ENCODE data around the gene CYP2A7. TPM values are rescaled to one million over a fixed set of nuclear protein-coding genes. Genes with fewer than 3 reads are reported as not detected.
"Not testable (repeated sequence)": the region's sequence is repeated elsewhere in the genome, so short reads cannot be mapped to it uniquely, and the experiment has no call there.

CYP2A7 gene
- total and polyA plus RNA-seq, 2 of the 8 experiments (the other 6 are each of a cell fraction or from before 2014, with no cell fraction given), result 0.23 TPM; not detected in 1

DNA sequence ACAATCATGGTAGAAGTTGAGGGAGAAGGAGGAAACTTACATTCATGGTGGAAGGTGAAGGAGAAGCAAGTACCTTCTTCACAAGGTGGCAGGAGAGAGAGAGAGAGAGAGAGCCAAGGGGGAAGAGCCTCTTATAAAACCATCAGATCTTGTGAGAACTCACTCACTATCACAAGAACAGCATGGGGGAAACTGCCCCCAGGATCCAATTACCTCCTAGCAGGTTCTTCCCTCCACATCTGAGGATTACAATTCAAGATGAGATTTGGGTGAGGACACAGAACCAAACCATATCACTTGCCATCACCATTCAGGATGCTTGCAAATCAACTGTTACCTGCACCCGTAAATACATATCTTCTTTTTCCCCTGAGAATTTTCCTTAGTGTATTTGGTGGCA is 44.2 kb upstream of the CYP2A7 start:
- H4K5ac ChIP-seq (ENCODE audit: insufficient read length, low read depth, low read length); H4K20me1 ChIP-seq (replicated peaks in 1 of 2; ENCODE audit: control insufficient read depth in 1 of 2, insufficient read depth in 2 of 2, low read length in 2 of 2); H3K18ac ChIP-seq (ENCODE audit: extremely low read depth, low read length); H2BK15ac ChIP-seq (ENCODE audit: low read length); H3K79me1 ChIP-seq (ENCODE audit: low read depth, low read length); H3K23me2 ChIP-seq (ENCODE audit: low read depth, low read length); H2BK20ac ChIP-seq (ENCODE audit: low read length); H3K27ac ChIP-seq (ENCODE audit: low read depth, low read length); H3K27me3 ChIP-seq (replicated peaks in 1 of 4; ENCODE audit: control insufficient read depth in 3 of 4, extremely low read depth in 1 of 4, insufficient read depth in 3 of 4, low read length in 3 of 4); H2BK5ac ChIP-seq (ENCODE audit: low read depth, low read length); DNase-seq (ENCODE audit: low read depth in 1 of 2, low spot score in 2 of 2); H3K9ac ChIP-seq (replicated peaks in 1 of 4; ENCODE audit: extremely low read depth in 1 of 4, low read depth in 3 of 4, low read length in 3 of 4); H2AFZ ChIP-seq (ENCODE audit: low read length); H3K36me3 ChIP-seq (ENCODE audit: control insufficient read depth in 2 of 4, insufficient read depth in 4 of 4, low read length in 3 of 4); H3K23ac ChIP-seq (ENCODE audit: insufficient read length); H3K4me3 ChIP-seq (ENCODE audit: extremely low read depth in 1 of 4, insufficient read depth in 2 of 4, low read depth in 3 of 4, low read length in 4 of 4); H3K56ac ChIP-seq (replicated peaks; ENCODE audit: insufficient read length, low read depth, low read length); H3K79me2 ChIP-seq (ENCODE audit: control insufficient read depth in 1 of 2, insufficient read depth in 2 of 2, low read length in 2 of 2); H3K14ac ChIP-seq (ENCODE audit: insufficient read length); H3K9me3 ChIP-seq (ENCODE audit: insufficient read depth in 2 of 2, low read depth in 1 of 2, low read length in 1 of 2); POLR2A ChIA-PET (ENCODE audit: partially characterized antibody); H2BK120ac ChIP-seq (replicated peaks; ENCODE audit: low read depth, low read length); H2AK5ac ChIP-seq (ENCODE audit: low read depth, low read length); H4K91ac ChIP-seq (replicated peaks; ENCODE audit: insufficient read length, low read length); FAIRE-seq; H4K8ac ChIP-seq (ENCODE audit: extremely low read depth, insufficient read depth, low read length); H3K4me1 ChIP-seq (replicated peaks in 1 of 4; ENCODE audit: control insufficient read depth in 3 of 4, insufficient read depth in 4 of 4, low read length in 3 of 4); H3K4ac ChIP-seq (replicated peaks; ENCODE audit: insufficient read length, low read depth, low read length); H2BK12ac ChIP-seq (ENCODE audit: low read depth, low read length); H3K4me2 ChIP-seq (ENCODE audit: insufficient read depth in 1 of 2, low read depth in 2 of 2, low read length in 2 of 2): not testable (repeated sequence)
- CTCF ChIA-PET (ENCODE audit: partially characterized antibody), result interaction anchor here (0.5 to 0.6 kb wide), 2 partner anchors 11 to 377 kb away, joined by 3 read pairs; no protein-coding TSS in a partner anchor
- 86% methylated on average over 1 of the region's 1 CpG; no CpG with 5 or more reads in 1 of the 2 experiments for WGBS, 2 experiments (ENCODE audit: extremely low coverage in 1 of 2, insufficient coverage in 1 of 2, insufficient read length in 1 of 2, insufficient replicate concordance in 2 of 2, low coverage in 1 of 2, low lambda C conversion rate in 2 of 2, missing lambda C conversion rate in 1 of 2)
